Measurements from ENCODE around the gene KIF16B. TPM values are rescaled to one million over a fixed set of nuclear protein-coding genes. Genes with fewer than 3 reads are reported as not detected.

The KIF16B gene
- total and polyA plus RNA-seq, 7 donors, result 18.9 to 49.7 (median 22.4) TPM

- no peak for DNase-seq
- Histone ChIP-seq H3K9me3 (no peaks in the 10 kb centered on the region), H3K27ac (no peak overlapping the region), H3K4me1 (no peaks in the 10 kb centered on the region), H3K4me3 (no peak overlapping the region), H3K36me3 (peaks cover 0 to 8% (median 0%) of the 10 kb centered on the region in 4 donors), H3K27me3 (no peaks in the 10 kb centered on the region)
- no peak for TF ChIP-seq EP300 (IDR thresholded peaks at IDR 0.05)
- TF ChIP-seq POLR2A (IDR thresholded peaks at IDR 0.05), result no peak
- TF ChIP-seq CTCF (IDR thresholded peaks at IDR 0.05), result no peak
- no peak for TF ChIP-seq POLR2AphosphoS5 (IDR thresholded peaks at IDR 0.05)
- intact Hi-C loops (cut with DNase I), result no loop called here
- 79 to 91% methylated on average over 4 of the region's 4 CpGs for WGBS, 2 donors
These were observed 187.8 kb downstream of the KIF16B start for GRCh38 chr20:16385462-16385861.

GRCh38 chr20:16381444-16381843, 191.8 kb downstream of the KIF16B start:
- Histone ChIP-seq H3K9me3 (no peaks in the 10 kb centered on the region), H3K27me3 (no peaks in the 10 kb centered on the region), H3K27ac (no peak overlapping the region), H3K36me3 (peaks cover 0 to 34% (median 0%) of the 10 kb centered on the region in 4 donors), H3K4me3 (no peak overlapping the region), H3K4me1 (no peaks in the 10 kb centered on the region)
- WGBS, 2 donors, result 91 to 93% methylated on average over 2 of the region's 2 CpGs
- intact Hi-C loops (cut with DNase I), result no loop called here
- DNase-seq, result no peak
- no peak for TF ChIP-seq POLR2AphosphoS5 (IDR thresholded peaks at IDR 0.05)
- TF ChIP-seq POLR2A (IDR thresholded peaks at IDR 0.05), result no peak
- TF ChIP-seq CTCF (IDR thresholded peaks at IDR 0.05), result no peak
- no peak for TF ChIP-seq EP300 (IDR thresholded peaks at IDR 0.05)

- WGBS, 2 donors, result 96 to 97% methylated on average over 7 of the region's 7 CpGs
- no peaks in the 10 kb centered on the region for H3K27me3 ChIP-seq
- intact Hi-C loops (cut with DNase I), result no loop called here
- TF ChIP-seq POLR2AphosphoS5 (IDR thresholded peaks at IDR 0.05), result no peak
- no peak for TF ChIP-seq EP300 (IDR thresholded peaks at IDR 0.05)
- no peak for TF ChIP-seq CTCF (IDR thresholded peaks at IDR 0.05)
- no peak for TF ChIP-seq POLR2A (IDR thresholded peaks at IDR 0.05)
- DNase-seq, result no peak
- no peaks in the 10 kb centered on the region for H3K9me3 ChIP-seq
- no peak overlapping the region for H3K4me3 ChIP-seq
- peaks cover 0 to 46% (median 0%) of the 10 kb centered on the region in 4 donors for H3K36me3 ChIP-seq
- H3K4me1 ChIP-seq, result no peaks in the 10 kb centered on the region
- H3K27ac ChIP-seq, result no peak overlapping the region
These were observed 194.4 kb downstream of the KIF16B start for GRCh38 chr20:16378712-16379370.

GRCh38 chr20:16378122-16378521, 195.1 kb downstream of the KIF16B start:
- Histone ChIP-seq H3K4me1 (no peaks in the 10 kb centered on the region), H3K9me3 (no peaks in the 10 kb centered on the region), H3K27ac (no peak overlapping the region), H3K4me3 (no peak overlapping the region), H3K36me3 (peaks cover 0 to 52% (median 0%) of the 10 kb centered on the region in 4 donors), H3K27me3 (no peaks in the 10 kb centered on the region)
- intact Hi-C loops (cut with DNase I), result no loop called here
- 100% methylated on average over 1 of the region's 1 CpG for WGBS, 2 donors
- no peak for TF ChIP-seq POLR2AphosphoS5 (IDR thresholded peaks at IDR 0.05)
- no peak for TF ChIP-seq CTCF (IDR thresholded peaks at IDR 0.05)
- no peak for TF ChIP-seq POLR2A (IDR thresholded peaks at IDR 0.05)
- no peak for TF ChIP-seq EP300 (IDR thresholded peaks at IDR 0.05)
- no peak for DNase-seq

GRCh38 chr20:16369441-16369840, 203.8 kb downstream of the KIF16B start:
- Histone ChIP-seq H3K4me1 (peaks cover 0 to 5% (median 2%) of the 10 kb centered on the region in 4 donors), H3K36me3 (peaks cover 0 to 73% (median 6%) of the 10 kb centered on the region in 4 donors), H3K27me3 (no peaks in the 10 kb centered on the region), H3K27ac (no peak overlapping the region), H3K4me3 (no peak overlapping the region), H3K9me3 (no peaks in the 10 kb centered on the region)
- no peak for DNase-seq
- intact Hi-C loops (cut with DNase I), result no loop called here
- WGBS, 2 donors, result 91 to 92% methylated on average over 1 of the region's 1 CpG
- TF ChIP-seq POLR2AphosphoS5 (IDR thresholded peaks at IDR 0.05) (no peak), POLR2A (IDR thresholded peaks at IDR 0.05) (no peak), CTCF (IDR thresholded peaks at IDR 0.05) (no peak), EP300 (IDR thresholded peaks at IDR 0.05) (no peak)

Measured in sigmoid colon (tissue), 7 donors.